Measurements from ENCODE around the gene PRMT3. TPM values are rescaled to one million over a fixed set of nuclear protein-coding genes. Genes with fewer than 3 reads are reported as not detected.

PRMT3 gene
- total RNA-seq, 1 experiment from 2014 or later = 31.4 TPM

Other genes with a start within 250 kb of the PRMT3 start
- gene DBX1, start 227.2 kb upstream of the PRMT3 start, total RNA-seq (2021) = 0.14 to 0.24 TPM (median 0.14 TPM) in 3 replicates
- gene HTATIP2, start 24.0 kb upstream of the PRMT3 start, total RNA-seq (2021) = 32.7 to 51.3 TPM (median 47.3 TPM) in 3 replicates
- 0.05 TPM in 2 of 3 replicates, not detected in the other for gene SLC6A5, start 211.9 kb downstream of the PRMT3 start, total RNA-seq (2021)

Measured in WTC11 (cell line).